Thyroid gland (tissue), 4 donors: ENCODE measurements around the gene TSPAN5.

Source experiments
- CTCF ChIP-seq, 6 experiments: fragments of 200-600 bp in 3 of 6; fragments of 450-650 bp in 3 of 6; sonication (generic) in 3 of 6; IDR thresholded peaks; one replicate each; pipeline ENCODE4 v1.5.1; 2016 to 2019; ENCODE audit warnings: antibody characterized with exemption in 6 of 6, mild to moderate bottlenecking in 2 of 6, inconsistent platforms in 1 of 6, moderate library complexity in 1 of 6
- POLR2A ChIP-seq, 2 donors: fragments of 450-650 bp; IDR thresholded peaks; one replicate each; pipeline ENCODE4 v1.6.1; 2017; ENCODE audit warnings: antibody characterized with exemption in 2 of 2, mild to moderate bottlenecking in 2 of 2, moderate library complexity in 1 of 2

GRCh38 chr4:98694076-98694475 is 35.7 kb upstream of the TSPAN5 start:
- TF ChIP-seq CTCF (IDR thresholded peaks at IDR 0.05) (no peak), POLR2A (IDR thresholded peaks at IDR 0.05) (no peak)
